KBM-7 (cell line): ENCODE data around the gene TOM1L2.

Source experiments
- DNase-seq: peaks from one replicate; pipeline ENCODE4 v3.0.0-alpha.2; 2015
- in situ Hi-C: fragments of 300-500 bp; cut with MboI; formaldehyde crosslinking; loops from 2 replicates; pipeline ENCODE4 v1.14.3; 2020; ENCODE audit warnings: low sequenced_read_pairs, low pct_unique_long_range_greater_than_20kb, mixed read lengths

The TOM1L2 gene

GRCh38 chr17:17835415-17836249 is 136.6 kb downstream of the TOM1L2 start:
- in situ Hi-C loops = no loop called here
- no peak for DNase-seq

- in situ Hi-C loops = no loop called here
- DNase-seq = no peak
Measured at GRCh38 chr17:17834974-17835373, 137.2 kb downstream of the TOM1L2 start.

- in situ Hi-C loops = no loop called here
- no peak for DNase-seq
Measured at GRCh38 chr17:17833658-17834357, 138.4 kb downstream of the TOM1L2 start.

GRCh38 chr17:17832032-17832363 is 140.2 kb downstream of the TOM1L2 start:
- in situ Hi-C loops = no loop called here
- DNase-seq = no peak

- in situ Hi-C loops = no loop called here
- DNase-seq = no peak
Measured at GRCh38 chr17:17831208-17832031, 140.8 kb downstream of the TOM1L2 start.

- in situ Hi-C loops = no loop called here
- DNase-seq = no peak
Measured at GRCh38 chr17:17830740-17831207, 141.4 kb downstream of the TOM1L2 start.

- in situ Hi-C loops = no loop called here
- no peak for DNase-seq
Measured at GRCh38 chr17:17830269-17830567, 142.0 kb downstream of the TOM1L2 start.

- DNase-seq = no peak
- in situ Hi-C loops = no loop called here
Measured at GRCh38 chr17:17827826-17828621, 144.2 kb downstream of the TOM1L2 start.

- in situ Hi-C loops = no loop called here
- no peak for DNase-seq
Measured at GRCh38 chr17:17826942-17827785, 145.0 kb downstream of the TOM1L2 start.

GRCh38 chr17:17826342-17826713 is 145.9 kb downstream of the TOM1L2 start:
- in situ Hi-C loops = no loop called here
- peak; percentile 48 for DNase-seq

- DNase-seq = peak; percentile 73
- in situ Hi-C loops = no loop called here
Measured at GRCh38 chr17:17824783-17825614, 147.2 kb downstream of the TOM1L2 start.

- in situ Hi-C loops = no loop called here
- peak; percentile 19 for DNase-seq
Measured at GRCh38 chr17:17824119-17824782, 147.9 kb downstream of the TOM1L2 start.

- DNase-seq = peak; percentile 81
- in situ Hi-C loops = no loop called here
Measured at GRCh38 chr17:17823433-17824118, 148.6 kb downstream of the TOM1L2 start.

GRCh38 chr17:17822616-17823015 is 149.6 kb downstream of the TOM1L2 start:
- in situ Hi-C loops = no loop called here

GRCh38 chr17:17822189-17822588 is 150.0 kb downstream of the TOM1L2 start:
- in situ Hi-C loops = no loop called here
- no peak for DNase-seq

More at GRCh38 chr17:17822616-17823015, 149.6 kb downstream of the TOM1L2 start:
- DNase-seq = no peak

GRCh38 chr17:17820463-17821158 is 151.6 kb downstream of the TOM1L2 start:
- no peak for DNase-seq
- in situ Hi-C loops = no loop called here
